GM12872 (cell line): ENCODE measurements around the gene PTGR2.

ENCODE experiments used
- CTCF ChIP-seq: IDR thresholded peaks from 3 replicates; pipeline ENCODE4 v1.5.1; 2011; ENCODE audit warnings: low read depth, mild to moderate bottlenecking, low read length, moderate library complexity; ENCODE audit not compliant: insufficient read depth

Gene PTGR2

GRCh38 chr14:73884438-73885190 is 33.0 kb downstream of the PTGR2 start:
- no peak for TF ChIP-seq CTCF

- TF ChIP-seq CTCF, result no peak
These were observed 35.1 kb downstream of the PTGR2 start, which contains the start of gene ZNF410 for GRCh38 chr14:73886449-73887317. Gene ZNF410 (plus strand): TSS chr14:73886859. CDS start chr14:73892176, 5,317 bp downstream.

- no peak for TF ChIP-seq CTCF
These were observed 35.6 kb downstream of the PTGR2 start for GRCh38 chr14:73887318-73887616.

- no peak for TF ChIP-seq CTCF
These were observed 36.2 kb downstream of the PTGR2 start for GRCh38 chr14:73887694-73888459.

GRCh38 chr14:73888460-73888725 is 36.8 kb downstream of the PTGR2 start:
- no peak for TF ChIP-seq CTCF

GRCh38 chr14:73888971-73889370 is 37.3 kb downstream of the PTGR2 start:
- TF ChIP-seq CTCF, result no peak

GRCh38 chr14:73889376-73889775 is 37.7 kb downstream of the PTGR2 start:
- no peak for TF ChIP-seq CTCF
